GM19035 (cell line): ENCODE data around the gene MACF1.
"Not testable (repeated sequence)": the region's sequence is repeated elsewhere in the genome, so short reads cannot be mapped to it uniquely, and the experiment has no call there.

ENCODE experiments used
- ATAC-seq: cut with Tn5 transposase; IDR thresholded peaks from one replicate; pipeline ENCODE4 v1.9.1; 2021; ENCODE audit not compliant: unreplicated experiment

The MACF1 gene

GRCh38 chr1:39505289-39505688, 300.8 kb downstream of the MACF1 start:
- no peak for ATAC-seq

GRCh38 chr1:39507230-39507928, 302.9 kb downstream of the MACF1 start:
- ATAC-seq = no peak

- no peak for ATAC-seq
Observed at GRCh38 chr1:39508266-39508665, 303.8 kb downstream of the MACF1 start.

- peak; percentile 15 for ATAC-seq
Observed at GRCh38 chr1:39508857-39509305, 304.4 kb downstream of the MACF1 start.

GRCh38 chr1:39509360-39510009, 305.0 kb downstream of the MACF1 start:
- ATAC-seq = peak; percentile 63

DNA sequence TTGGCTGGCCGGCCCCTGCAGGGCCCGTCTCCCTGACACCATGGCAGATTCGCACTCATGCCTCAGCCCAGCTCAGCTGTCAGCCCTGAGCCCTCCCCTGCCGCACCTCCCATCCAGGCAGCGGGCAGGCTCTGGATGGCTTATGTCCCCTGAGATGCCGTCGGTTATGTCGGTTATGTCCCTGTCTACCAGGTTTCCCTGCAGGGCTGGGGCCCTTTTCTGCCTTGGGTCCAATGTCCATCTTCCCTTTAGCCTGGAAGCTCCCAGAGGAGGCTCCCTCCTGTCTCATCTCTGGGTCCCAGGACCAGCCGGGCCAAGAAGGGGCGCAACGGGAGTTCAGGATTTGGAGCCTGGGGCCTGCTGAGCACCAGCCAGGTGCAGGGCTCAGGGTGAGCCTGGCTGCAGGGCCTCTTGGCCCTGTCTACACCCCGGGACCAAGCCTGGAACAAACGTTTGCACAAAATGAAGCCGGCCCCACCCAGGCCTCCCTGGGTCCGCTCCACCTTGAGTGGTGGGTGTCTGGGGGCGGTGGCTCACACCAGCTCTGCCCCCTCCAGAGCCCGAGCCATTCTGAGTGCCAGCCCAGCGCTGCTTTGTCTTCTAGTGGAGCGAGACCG, 306.2 kb downstream of the MACF1 start:
- ATAC-seq = not testable (repeated sequence)

GRCh38 chr1:39511477-39511876, 307.0 kb downstream of the MACF1 start:
- not testable (repeated sequence) for ATAC-seq

- ATAC-seq = not testable (repeated sequence)
Observed at GRCh38 chr1:39512234-39512847, 307.8 kb downstream of the MACF1 start.

GRCh38 chr1:39514710-39515124, 310.2 kb downstream of the MACF1 start:
- ATAC-seq = not testable (repeated sequence)

GRCh38 chr1:39515131-39516086, 310.9 kb downstream of the MACF1 start:
- not testable (repeated sequence) for ATAC-seq

- ATAC-seq = not testable (repeated sequence)
Observed at GRCh38 chr1:39516841-39517240, 312.3 kb downstream of the MACF1 start.

DNA sequence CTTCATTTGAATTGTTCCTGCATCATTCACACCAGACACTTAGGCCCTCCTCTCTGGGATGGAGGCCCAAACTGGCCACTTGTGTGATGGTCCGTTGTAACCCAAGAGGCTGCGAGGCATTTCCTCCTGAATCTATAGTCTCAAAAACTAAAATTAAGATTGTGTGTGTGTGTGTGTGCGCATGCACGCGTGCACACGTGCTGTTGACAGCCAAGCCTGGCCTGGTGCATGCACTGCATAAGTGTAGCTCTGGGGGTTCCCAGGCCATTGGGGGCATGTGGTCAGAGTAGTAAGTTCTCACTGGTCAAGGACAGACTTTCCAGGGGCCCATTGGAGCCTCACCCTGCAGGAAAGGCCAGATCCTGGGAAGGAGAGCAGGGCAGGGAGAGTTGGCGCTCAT, 313.4 kb downstream of the MACF1 start:
- ATAC-seq = not testable (repeated sequence)

DNA sequence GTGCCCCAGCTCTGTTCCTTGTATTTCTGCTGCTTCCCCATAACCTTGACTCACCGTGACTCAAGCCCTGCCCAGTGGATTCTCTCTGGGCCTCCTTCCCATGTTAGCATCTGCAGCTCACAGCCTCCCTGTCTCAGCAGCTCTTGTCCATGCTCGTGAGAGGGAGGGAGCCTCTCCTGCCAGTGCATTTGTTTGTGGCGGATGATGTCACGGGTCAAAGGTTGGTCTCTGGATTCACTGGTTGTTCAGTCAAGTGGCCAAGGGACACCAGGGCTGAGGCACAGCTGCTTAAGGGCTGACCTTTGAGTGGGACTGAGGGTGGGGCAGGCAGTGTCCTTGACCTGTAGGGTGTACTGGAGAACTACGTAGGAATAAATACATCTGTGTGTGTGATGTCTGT, 314.9 kb downstream of the MACF1 start:
- not testable (repeated sequence) for ATAC-seq

GRCh38 chr1:39522221-39522620, 317.7 kb downstream of the MACF1 start:
- ATAC-seq = not testable (repeated sequence)

DNA sequence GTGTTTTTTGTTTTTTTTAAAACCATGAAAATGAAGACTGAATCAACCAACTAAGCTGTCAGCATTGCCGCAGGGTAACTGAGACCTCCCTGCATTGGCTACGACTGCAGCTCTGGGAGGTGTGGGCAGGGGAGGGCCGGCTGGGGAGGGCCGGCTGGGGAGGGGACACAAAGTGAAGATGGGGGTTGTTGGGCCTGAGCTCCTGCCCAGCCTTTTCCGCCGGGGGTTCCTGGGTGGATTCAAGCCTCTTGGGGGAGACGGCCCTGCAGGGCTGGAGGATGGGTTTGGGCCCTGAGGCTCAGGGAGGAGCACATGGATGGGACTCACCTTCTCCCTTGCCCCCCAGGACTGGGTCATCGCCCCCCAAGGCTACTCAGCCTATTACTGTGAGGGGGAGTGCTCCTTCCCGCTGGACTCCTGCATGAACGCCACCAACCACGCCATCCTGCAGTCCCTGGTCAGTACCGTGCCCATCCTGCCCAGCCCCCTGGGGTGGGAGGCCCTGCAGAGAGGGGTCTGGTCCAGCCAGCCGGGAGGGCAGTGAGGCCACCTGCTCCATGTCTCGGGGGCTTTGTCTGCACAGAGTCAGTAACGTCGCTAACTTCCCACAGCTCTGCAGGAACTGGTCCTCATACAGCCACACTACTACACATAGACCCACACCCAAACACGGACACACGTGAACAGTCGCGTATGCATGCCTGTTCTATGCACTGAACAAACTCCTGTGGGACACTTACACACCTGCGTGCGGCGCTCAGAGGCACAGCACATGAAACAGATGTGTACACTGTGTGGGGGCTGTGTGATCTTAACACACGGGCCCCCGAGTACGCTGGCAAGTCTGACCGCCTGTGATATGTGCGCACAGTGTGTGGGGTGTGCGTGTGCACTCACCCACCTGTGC, 318.4 kb downstream of the MACF1 start:
- no peak for ATAC-seq

- no peak for ATAC-seq
Observed at GRCh38 chr1:39524171-39524570, 319.7 kb downstream of the MACF1 start.

DNA sequence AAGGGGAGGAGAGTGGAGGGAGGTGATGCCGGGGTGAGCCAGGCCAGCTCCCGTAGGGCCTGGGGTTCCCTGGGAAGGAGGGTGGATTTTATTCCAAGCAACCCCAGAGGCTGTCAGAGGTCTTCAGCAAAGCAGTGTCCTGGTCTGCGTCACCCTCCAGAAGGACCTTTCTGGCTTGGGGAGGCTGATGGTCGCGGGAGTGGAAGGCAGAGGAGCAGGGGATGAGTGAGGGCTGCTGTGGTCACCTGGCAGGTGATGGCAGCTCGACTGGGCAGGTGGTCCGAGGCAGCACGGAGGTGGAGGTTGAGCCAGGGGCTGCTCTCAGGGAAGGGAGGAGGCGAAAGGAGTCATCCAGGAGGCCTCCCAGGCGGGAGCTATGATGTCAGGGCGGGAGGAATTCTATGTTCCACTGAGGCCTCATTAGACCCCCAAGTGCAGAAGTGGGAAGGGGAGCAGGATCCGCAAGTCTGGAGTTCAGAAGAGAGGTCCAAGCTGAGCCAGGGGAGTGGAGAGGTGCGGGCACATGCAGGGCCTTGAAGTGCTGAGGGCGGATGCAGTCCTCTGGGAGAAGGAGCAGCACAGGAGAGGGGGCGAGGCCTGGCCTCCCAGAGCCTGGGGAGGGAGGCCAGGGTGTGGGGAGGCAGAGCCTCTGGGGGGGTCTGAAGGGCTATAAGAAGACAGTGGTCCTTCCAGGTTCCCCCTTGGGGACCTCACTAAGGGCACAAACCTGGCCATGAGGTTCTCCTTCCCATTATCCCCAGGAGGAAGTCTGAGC, 320.3 kb downstream of the MACF1 start:
- no peak for ATAC-seq

GRCh38 chr1:39525366-39526165, 321.1 kb downstream of the MACF1 start:
- peak; percentile 87 for ATAC-seq
